ENCODE measurements around the gene CLCN6. TPM values are rescaled to one million over a fixed set of nuclear protein-coding genes. Genes with fewer than 3 reads are reported as not detected.

The CLCN6 gene
- total and polyA plus RNA-seq, 2 donors (not counting 1 experiment from before 2014, with no cell fraction given) = 35.0 to 99.8 TPM

DNA sequence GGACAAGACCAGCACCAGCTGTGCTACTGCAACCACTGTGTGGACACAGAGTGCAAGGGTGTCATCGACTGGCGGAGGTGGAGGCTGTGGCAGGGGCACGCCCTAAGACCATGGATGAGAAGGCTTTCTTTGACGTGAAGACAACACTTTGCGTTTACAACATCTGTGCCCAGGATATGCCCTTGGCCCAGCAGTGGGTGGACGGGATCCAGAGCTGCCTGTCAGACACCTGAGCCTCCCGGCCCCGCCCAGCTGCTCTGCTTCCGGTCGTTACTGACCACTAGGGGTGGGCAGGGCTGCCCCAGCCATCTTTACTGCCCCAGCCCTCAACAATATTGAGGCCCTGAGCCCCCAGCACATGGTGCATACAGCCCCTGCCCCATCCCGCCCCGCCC is 74.2 kb downstream of the CLCN6 start:
- Histone ChIP-seq H2AFZ (ENCODE audit: insufficient read depth, low read depth, low read length, poor library complexity, severe bottlenecking) (no peak overlapping the region), H3K27me3 (replicated peaks in 1 of 4; ENCODE audit: control extremely low read depth in 1 of 4, control insufficient read depth in 3 of 4, insufficient read depth in 4 of 4, low read length in 3 of 4) (peaks cover 0 to 15% (median 0%) of the 10 kb centered on the region in 4 experiments), H3K27ac (ENCODE audit: low read length in 2 of 2) (no peak overlapping the region), H3K9ac (ENCODE audit: low read length) (no peak overlapping the region), H3K4me2 (replicated peaks; ENCODE audit: low read depth, low read length, poor library complexity, severe bottlenecking) (no peak overlapping the region), H4K20me1 (ENCODE audit: control insufficient read depth, insufficient read depth, low read length, poor library complexity, severe bottlenecking) (no peaks in the 10 kb centered on the region), H3K4me1 (ENCODE audit: control insufficient read depth in 2 of 2, insufficient read depth in 2 of 2, low read length in 2 of 2) (no peaks in the 10 kb centered on the region), H3K4me3 (ENCODE audit: control extremely low read depth in 1 of 5, extremely low read depth in 1 of 5, insufficient read depth in 1 of 5, low read depth in 2 of 5, low read length in 4 of 5) (no peak overlapping the region), H3K9me3 (ENCODE audit: control extremely low read depth in 1 of 3, control insufficient read depth in 2 of 3, insufficient read depth in 1 of 3, low read length in 2 of 3) (peaks cover 0 to 3% (median 0%) of the 10 kb centered on the region in 3 donors), H3K79me2 (ENCODE audit: control insufficient read depth, insufficient read depth, low read length) (no peaks in the 10 kb centered on the region), H3K36me3 (replicated peaks in 1 of 2; ENCODE audit: control extremely low read depth in 1 of 2, control insufficient read depth in 1 of 2, extremely low read depth in 1 of 2, insufficient read depth in 2 of 2, low read length in 1 of 2) (no peaks in the 10 kb centered on the region)
- H3K27ac Mint-ChIP-seq = no peak overlapping the region
- H3K9me3 Mint-ChIP-seq (ENCODE audit: insufficient read depth) = no peaks in the 10 kb centered on the region
- no peak overlapping the region for H3K4me3 Mint-ChIP-seq
- ChIA-PET CTCF (no interaction called here), POLR2A (interaction anchor here (0.7 kb wide), 1 partner anchor 72 kb away, joined by 7 read pairs; no protein-coding TSS in a partner anchor)
- WGBS (ENCODE audit: insufficient coverage) = 86% methylated on average over 12 of the region's 12 CpGs
- no peaks in the 10 kb centered on the region for H3K4me1 Mint-ChIP-seq
- TF ChIP-seq, protein P1, sequence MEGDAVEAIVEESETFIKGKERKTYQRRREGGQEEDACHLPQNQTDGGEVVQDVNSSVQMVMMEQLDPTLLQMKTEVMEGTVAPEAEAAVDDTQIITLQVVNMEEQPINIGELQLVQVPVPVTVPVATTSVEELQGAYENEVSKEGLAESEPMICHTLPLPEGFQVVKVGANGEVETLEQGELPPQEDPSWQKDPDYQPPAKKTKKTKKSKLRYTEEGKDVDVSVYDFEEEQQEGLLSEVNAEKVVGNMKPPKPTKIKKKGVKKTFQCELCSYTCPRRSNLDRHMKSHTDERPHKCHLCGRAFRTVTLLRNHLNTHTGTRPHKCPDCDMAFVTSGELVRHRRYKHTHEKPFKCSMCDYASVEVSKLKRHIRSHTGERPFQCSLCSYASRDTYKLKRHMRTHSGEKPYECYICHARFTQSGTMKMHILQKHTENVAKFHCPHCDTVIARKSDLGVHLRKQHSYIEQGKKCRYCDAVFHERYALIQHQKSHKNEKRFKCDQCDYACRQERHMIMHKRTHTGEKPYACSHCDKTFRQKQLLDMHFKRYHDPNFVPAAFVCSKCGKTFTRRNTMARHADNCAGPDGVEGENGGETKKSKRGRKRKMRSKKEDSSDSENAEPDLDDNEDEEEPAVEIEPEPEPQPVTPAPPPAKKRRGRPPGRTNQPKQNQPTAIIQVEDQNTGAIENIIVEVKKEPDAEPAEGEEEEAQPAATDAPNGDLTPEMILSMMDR (IDR thresholded peaks at IDR 0.05) = no peak
- TF ChIP-seq EZH2 (IDR thresholded peaks at IDR 0.05; ENCODE audit: borderline replicate concordance, insufficient read depth, low read depth, low read length, poor library complexity, severe bottlenecking) = no peak
- intact Hi-C loops (cut with micrococcal nuclease) = no loop called here
- DNase-seq (no peak), ATAC-seq (ENCODE audit: low read depth) (no peak)
- H3K27me3 Mint-ChIP-seq = peaks cover 18% of the 10 kb centered on the region

GRCh38 chr1:11880911-11881748 is 75.1 kb downstream of the CLCN6 start:
- Histone ChIP-seq H2AFZ (ENCODE audit: insufficient read depth, low read depth, low read length, poor library complexity, severe bottlenecking) (no peak overlapping the region), H3K4me3 (ENCODE audit: control extremely low read depth in 1 of 5, extremely low read depth in 1 of 5, insufficient read depth in 1 of 5, low read depth in 2 of 5, low read length in 4 of 5) (no peak overlapping the region), H3K36me3 (replicated peaks in 1 of 2; ENCODE audit: control extremely low read depth in 1 of 2, control insufficient read depth in 1 of 2, extremely low read depth in 1 of 2, insufficient read depth in 2 of 2, low read length in 1 of 2) (no peaks in the 10 kb centered on the region), H3K27me3 (replicated peaks in 1 of 4; ENCODE audit: control extremely low read depth in 1 of 4, control insufficient read depth in 3 of 4, insufficient read depth in 4 of 4, low read length in 3 of 4) (peaks cover 0 to 10% (median 0%) of the 10 kb centered on the region in 4 experiments), H3K27ac (ENCODE audit: low read length in 2 of 2) (no peak overlapping the region), H3K9ac (ENCODE audit: low read length) (no peak overlapping the region), H3K4me1 (ENCODE audit: control insufficient read depth in 2 of 2, insufficient read depth in 2 of 2, low read length in 2 of 2) (no peaks in the 10 kb centered on the region), H3K79me2 (ENCODE audit: control insufficient read depth, insufficient read depth, low read length) (no peaks in the 10 kb centered on the region), H3K9me3 (ENCODE audit: control extremely low read depth in 1 of 3, control insufficient read depth in 2 of 3, insufficient read depth in 1 of 3, low read length in 2 of 3) (peaks cover 0 to 3% (median 0%) of the 10 kb centered on the region in 3 donors), H3K4me2 (replicated peaks; ENCODE audit: low read depth, low read length, poor library complexity, severe bottlenecking) (no peak overlapping the region), H4K20me1 (ENCODE audit: control insufficient read depth, insufficient read depth, low read length, poor library complexity, severe bottlenecking) (no peaks in the 10 kb centered on the region)
- no peak overlapping the region for H3K4me3 Mint-ChIP-seq
- intact Hi-C loops (cut with micrococcal nuclease) = no loop called here
- no peaks in the 10 kb centered on the region for H3K9me3 Mint-ChIP-seq (ENCODE audit: insufficient read depth)
- DNase-seq (no peak), ATAC-seq (ENCODE audit: low read depth) (no peak)
- peaks cover 15% of the 10 kb centered on the region for H3K27me3 Mint-ChIP-seq
- H3K27ac Mint-ChIP-seq = no peak overlapping the region
- ChIA-PET CTCF (no interaction called here), POLR2A (interaction anchor here (0.7 kb wide), 1 partner anchor 71 kb away, joined by 7 read pairs; no protein-coding TSS in a partner anchor)
- TF ChIP-seq, protein P1 (IDR thresholded peaks at IDR 0.05) = no peak
- TF ChIP-seq EZH2 (IDR thresholded peaks at IDR 0.05; ENCODE audit: borderline replicate concordance, insufficient read depth, low read depth, low read length, poor library complexity, severe bottlenecking) = no peak
- 75% methylated on average over 8 of the region's 10 CpGs for WGBS (ENCODE audit: insufficient coverage)
- no peaks in the 10 kb centered on the region for H3K4me1 Mint-ChIP-seq

All from B cell (primary cell).